ENCODE data around the gene ADD1.

The ADD1 gene

DNA sequence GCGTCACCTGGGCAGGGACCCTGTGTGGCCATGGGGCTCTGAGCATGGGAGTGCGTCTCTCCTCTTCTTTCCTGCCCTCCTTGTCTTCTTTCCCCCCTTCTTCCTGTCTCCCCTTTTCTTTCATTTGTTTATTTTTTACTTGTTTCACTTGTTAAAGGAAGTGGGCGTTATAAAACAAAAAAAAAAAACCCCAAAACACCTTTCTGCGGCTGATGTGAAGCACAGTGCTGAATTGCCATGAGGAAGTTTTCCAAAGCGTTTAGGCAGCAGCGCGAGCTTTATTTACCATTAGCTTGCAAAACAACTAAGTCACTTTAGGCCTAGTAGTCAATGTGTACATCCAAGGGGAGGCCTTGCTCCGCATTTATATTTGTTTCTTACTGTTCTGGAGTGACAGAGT, 62.6 kb downstream of the ADD1 start:
- no peak for TF ChIP-seq CTCF (IDR thresholded peaks at IDR 0.05)
- H3K27ac ChIP-seq = no peak overlapping the region
- no peak overlapping the region for H3K4me3 ChIP-seq
- no peak for DNase-seq (ENCODE audit: low spot score)

DNA sequence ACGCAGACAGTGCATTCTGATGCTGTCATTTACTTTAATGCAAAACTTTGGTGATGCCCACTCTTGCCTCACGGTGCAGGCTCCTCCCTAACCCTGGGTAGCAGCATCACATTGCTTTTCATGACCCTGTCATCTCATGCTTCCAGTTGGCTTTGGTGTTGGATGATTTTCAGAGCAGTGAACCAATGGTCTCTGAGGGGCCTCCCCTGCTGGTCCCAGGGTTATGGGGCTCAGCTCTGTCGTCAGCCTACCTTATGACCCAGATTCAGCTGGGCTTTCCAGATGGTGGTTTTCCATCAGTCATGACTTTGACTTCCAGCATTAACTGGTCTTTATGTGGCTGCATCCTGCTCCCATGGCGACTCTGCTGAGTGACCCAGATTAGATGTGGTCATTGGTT, 63.6 kb downstream of the ADD1 start:
- Histone ChIP-seq H3K27ac (no peak overlapping the region), H3K4me3 (no peak overlapping the region)
- no peak for TF ChIP-seq CTCF (IDR thresholded peaks at IDR 0.05)
- DNase-seq (ENCODE audit: low spot score) = no peak

DNA sequence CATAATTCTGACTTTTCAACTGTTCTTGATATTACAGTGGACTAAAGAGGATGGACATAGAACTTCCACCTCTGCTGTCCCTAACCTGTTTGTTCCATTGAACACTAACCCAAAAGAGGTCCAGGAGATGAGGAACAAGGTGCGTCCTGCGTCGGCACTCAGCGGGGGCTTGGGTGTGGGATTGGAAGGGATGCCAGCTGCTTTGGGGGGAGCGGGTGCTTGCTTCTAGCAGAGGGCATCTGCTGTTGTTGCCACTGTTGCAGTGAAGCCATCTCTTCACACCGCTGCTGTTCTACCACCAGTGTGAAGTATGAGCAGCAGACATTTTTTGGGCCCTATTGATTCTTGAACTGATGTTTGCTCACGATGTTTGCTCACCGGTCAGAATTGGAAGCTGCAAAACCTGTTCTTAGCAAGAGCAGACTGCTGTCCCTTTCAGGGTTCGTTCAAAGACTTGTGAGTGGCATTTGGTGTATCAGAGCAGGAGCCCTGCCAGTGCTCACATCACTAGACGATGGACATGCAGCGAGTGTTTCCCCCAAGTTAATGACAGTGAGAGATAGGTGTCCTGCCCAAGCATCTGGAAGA, 64.2 kb downstream of the ADD1 start:
- Histone ChIP-seq H3K4me3 (no peak overlapping the region), H3K27ac (no peak overlapping the region)
- no peak for TF ChIP-seq CTCF (IDR thresholded peaks at IDR 0.05)
- no peak for DNase-seq (ENCODE audit: low spot score)

DNA sequence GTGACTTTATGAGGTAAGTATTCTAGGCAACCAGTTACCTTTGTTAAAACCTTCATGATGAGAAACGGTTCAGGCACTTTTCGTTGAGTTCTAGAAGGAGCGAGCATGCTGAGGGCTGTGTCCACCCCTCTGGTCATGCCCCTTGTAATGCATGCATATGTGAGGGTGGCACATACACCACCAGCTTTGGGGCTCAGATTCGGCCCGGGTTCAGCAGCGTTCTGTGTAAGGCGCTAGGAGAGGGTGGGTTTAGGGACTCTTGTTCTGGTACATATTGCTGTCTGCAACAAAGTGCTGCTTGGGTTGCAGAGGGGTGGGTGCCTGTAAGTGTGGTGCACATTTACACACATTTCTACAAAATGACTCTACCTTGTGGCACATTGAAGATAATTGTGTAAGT, 65.0 kb downstream of the ADD1 start:
- no peak for TF ChIP-seq CTCF (IDR thresholded peaks at IDR 0.05)
- Histone ChIP-seq H3K4me3 (no peak overlapping the region), H3K27ac (no peak overlapping the region)
- DNase-seq (ENCODE audit: low spot score) = no peak

DNA sequence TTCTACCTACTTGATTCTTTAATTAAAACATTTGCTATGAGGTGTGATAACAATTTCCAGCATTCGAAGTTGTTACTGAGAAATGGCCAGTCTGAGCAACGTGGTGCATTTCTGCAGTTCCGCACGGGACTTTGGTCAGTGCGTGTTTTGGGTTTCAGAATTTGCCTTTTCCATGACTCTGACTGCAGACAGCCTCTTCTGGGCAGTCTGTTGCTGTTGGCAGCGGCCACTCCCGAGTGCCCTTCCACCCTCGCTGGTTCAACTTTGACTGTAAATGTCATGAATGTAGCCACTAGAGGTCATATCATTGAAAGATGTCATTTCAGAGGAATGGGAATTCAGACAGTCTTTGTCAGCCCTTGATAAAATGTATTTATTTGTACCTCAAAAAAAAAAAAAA, 65.9 kb downstream of the ADD1 start:
- no peak for TF ChIP-seq CTCF (IDR thresholded peaks at IDR 0.05)
- no peak for DNase-seq (ENCODE audit: low spot score)
- H3K27ac ChIP-seq = peak overlapping the region in 1 of 2 donors; percentile 36
- no peak overlapping the region for H3K4me3 ChIP-seq

GRCh38 chr4:2910409-2910808, 66.8 kb downstream of the ADD1 start:
- peak; percentile 35 for DNase-seq (ENCODE audit: low spot score)

More at GRCh38 chr4:2910409-2910808, 66.8 kb downstream of the ADD1 start:
- no peak overlapping the region for H3K27ac ChIP-seq
- H3K4me3 ChIP-seq = no peak overlapping the region
- TF ChIP-seq CTCF (IDR thresholded peaks at IDR 0.05) = no peak
